GM12873 (cell line): ENCODE measurements around the gene ZNF771.

Experiments used
- TF ChIP-seq, protein P1 (sequence below): IDR thresholded peaks from 2 replicates; pipeline ENCODE4 v1.5.1; 2012; ENCODE audit warnings: low read depth, mild to moderate bottlenecking, moderate library complexity, low read length, control low read depth; ENCODE audit not compliant: insufficient read depth; ENCODE audit errors: missing control alignments

Gene ZNF771

DNA sequence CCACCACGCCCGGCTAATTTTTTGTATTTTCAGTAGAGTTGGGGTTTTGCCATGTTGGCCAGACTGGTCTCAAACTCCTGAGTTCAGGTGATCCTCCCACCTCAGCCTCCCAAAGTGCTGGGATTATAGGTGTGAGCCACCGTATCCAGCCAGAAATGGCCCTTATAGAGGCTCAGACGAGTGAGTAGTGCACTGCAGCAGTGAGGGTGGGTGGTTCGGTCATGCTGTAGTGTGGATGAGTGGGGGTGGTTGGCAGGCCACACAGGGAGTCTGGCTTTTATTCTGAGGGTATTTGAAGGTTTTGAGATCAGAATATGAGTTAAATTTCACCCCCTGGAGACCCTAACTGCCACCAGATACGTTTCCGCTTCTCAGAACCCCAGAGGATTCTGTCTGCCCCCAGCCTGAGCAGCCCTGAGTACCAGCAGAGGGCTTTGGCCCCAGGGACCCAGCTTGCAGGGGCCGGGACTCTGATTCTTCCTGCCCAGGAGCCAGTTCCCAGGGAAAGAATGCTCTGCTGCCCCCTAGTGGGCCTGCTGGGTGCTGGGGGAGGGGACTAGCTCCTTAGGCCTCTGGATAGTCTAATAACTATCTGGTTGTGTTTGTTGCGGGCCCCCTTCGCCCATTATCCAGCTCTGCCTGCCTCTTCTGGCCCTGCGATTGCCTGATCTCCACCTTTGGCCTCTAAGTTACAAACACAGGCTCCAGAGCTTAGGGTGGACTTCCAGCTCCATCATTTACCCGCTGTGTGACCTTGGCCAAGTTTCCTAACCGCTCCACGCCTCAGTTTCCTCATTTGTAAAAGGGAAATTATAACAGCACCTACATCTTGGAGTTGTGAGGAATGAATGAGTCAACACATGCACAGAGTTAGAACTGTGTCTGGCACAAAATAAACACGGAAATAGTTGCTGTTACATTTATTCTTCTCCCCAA is 2.0 kb downstream of the ZNF771 start:
- TF ChIP-seq, protein P1, sequence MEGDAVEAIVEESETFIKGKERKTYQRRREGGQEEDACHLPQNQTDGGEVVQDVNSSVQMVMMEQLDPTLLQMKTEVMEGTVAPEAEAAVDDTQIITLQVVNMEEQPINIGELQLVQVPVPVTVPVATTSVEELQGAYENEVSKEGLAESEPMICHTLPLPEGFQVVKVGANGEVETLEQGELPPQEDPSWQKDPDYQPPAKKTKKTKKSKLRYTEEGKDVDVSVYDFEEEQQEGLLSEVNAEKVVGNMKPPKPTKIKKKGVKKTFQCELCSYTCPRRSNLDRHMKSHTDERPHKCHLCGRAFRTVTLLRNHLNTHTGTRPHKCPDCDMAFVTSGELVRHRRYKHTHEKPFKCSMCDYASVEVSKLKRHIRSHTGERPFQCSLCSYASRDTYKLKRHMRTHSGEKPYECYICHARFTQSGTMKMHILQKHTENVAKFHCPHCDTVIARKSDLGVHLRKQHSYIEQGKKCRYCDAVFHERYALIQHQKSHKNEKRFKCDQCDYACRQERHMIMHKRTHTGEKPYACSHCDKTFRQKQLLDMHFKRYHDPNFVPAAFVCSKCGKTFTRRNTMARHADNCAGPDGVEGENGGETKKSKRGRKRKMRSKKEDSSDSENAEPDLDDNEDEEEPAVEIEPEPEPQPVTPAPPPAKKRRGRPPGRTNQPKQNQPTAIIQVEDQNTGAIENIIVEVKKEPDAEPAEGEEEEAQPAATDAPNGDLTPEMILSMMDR = peak; percentile 96

DNA sequence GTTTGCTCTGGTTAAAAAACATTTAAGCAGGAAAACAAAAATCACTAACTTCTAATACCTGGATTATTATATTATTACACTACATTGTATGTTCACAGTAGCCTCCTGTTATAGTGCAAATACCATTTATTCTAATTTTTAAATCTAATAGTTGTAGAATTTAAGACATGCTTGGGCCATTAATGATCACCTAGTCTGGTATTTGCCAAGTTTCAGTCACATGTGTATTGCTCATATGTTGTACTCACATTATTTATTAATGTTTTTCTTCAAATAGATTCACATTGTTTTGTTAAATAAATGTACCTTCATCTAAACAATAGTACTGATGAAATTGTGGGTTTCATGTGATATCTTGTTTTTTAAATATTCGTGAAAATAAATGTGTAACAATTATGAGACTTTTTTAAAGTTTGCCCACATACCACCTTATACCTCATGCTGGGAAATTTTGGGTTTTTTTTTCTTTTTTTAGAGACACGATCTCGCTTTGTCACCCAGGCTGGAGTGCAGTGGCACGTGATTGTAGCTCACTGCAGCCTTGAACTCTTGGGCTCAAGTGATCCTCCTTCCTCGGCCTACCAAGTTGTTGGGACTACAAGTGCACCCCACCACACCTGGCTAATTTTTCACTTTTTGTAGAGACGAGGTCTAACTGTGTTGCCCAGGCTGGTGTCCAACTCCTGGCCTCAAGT is 5.9 kb downstream of the ZNF771 start:
- TF ChIP-seq, protein P1 = no peak

- TF ChIP-seq, protein P1 = no peak
Measured at GRCh38 chr16:30414159-30414558, 6.8 kb downstream of the ZNF771 start.

DNA sequence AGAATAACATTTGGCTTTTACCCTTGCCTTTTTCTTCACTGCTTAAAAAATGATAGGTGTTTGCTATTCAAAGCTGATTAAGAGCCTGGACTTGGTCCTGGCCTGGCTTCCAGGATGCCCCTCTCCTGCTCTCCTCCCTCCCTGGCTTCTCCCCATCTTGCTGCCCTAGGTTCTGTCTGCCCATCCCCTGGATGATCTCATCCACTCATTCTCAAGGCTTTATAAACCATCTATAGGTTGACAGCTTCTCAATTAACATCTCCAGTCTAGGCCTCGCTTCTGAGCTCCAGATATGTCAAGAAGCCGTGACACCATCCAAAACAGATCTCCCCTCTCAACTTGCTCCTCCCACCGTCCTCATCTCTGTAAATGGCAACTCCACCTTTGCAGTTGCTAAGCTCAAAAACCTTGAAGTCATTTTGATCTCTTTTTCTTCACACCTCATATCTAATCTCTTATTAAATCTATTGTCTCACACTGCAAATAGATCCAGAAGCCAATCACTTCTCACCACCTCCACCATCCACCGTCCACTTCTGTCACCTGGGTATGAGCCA is 8.7 kb downstream of the ZNF771 start:
- TF ChIP-seq, protein P1 = no peak

GRCh38 chr16:30416624-30417528 is 9.5 kb downstream of the ZNF771 start:
- TF ChIP-seq, protein P1 = no peak

GRCh38 chr16:30417529-30418349 is 10.3 kb downstream of the ZNF771 start:
- TF ChIP-seq, protein P1 = no peak
